Karpas-422 (cell line): ENCODE data around the gene KRTAP5-2. TPM values are rescaled to one million over a fixed set of nuclear protein-coding genes. Genes with fewer than 3 reads are reported as not detected.

Experiments used
- total RNA-seq: library from RNA; depleted of rRNA; stranded (reverse); fragments of >200 nt; shearing (Covaris generic); gene quantifications from 2 replicates; pipeline ENCODE4 v1.2.3, GENCODE V29; 2014; ENCODE audit warnings: low replicate concordance; rRNA removed

KRTAP5-2 gene
- total RNA-seq, 1 experiment from 2014 or later = not detected

Other genes with a start within 250 kb of the KRTAP5-2 start
- gene BRSK2, start 208.4 kb downstream of the KRTAP5-2 start, total RNA-seq = not detected in 2 replicates
- gene MOB2, start 111.5 kb downstream of the KRTAP5-2 start, total RNA-seq = 8.8 and 17.2 TPM in 2 replicates
- gene DUSP8, start 26.0 kb downstream of the KRTAP5-2 start, total RNA-seq = not detected in 2 replicates
- not detected in 2 replicates for gene KRTAP5-1, start 13.0 kb downstream of the KRTAP5-2 start, total RNA-seq
- gene KRTAP5-3, start 10.2 kb upstream of the KRTAP5-2 start, total RNA-seq = not detected in 2 replicates
- not detected in 2 replicates for gene KRTAP5-4, start 23.8 kb upstream of the KRTAP5-2 start, total RNA-seq
- gene KRTAP5-5, start 31.5 kb upstream of the KRTAP5-2 start, total RNA-seq = not detected in 2 replicates
- not detected in 2 replicates for gene KRTAP5-6, start 98.9 kb upstream of the KRTAP5-2 start, total RNA-seq
- not detected in 2 replicates for gene IFITM10, start 152.3 kb upstream of the KRTAP5-2 start, total RNA-seq
- gene CTSD, start 165.6 kb upstream of the KRTAP5-2 start, total RNA-seq = 26.1 and 52.8 TPM in 2 replicates
- 0.29 TPM in 1 of 2 replicates, not detected in the other for gene SYT8, start 236.7 kb upstream of the KRTAP5-2 start, total RNA-seq
- gene TNNI2, start 240.7 kb upstream of the KRTAP5-2 start, total RNA-seq = 0.36 TPM in 1 of 2 replicates, not detected in the other